ENCODE data around the gene ATP7A. TPM values are rescaled to one million over a fixed set of nuclear protein-coding genes. Genes with fewer than 3 reads are reported as not detected.

ATP7A gene
- total and polyA plus RNA-seq, 8 donors, result 14.9 to 20.8 (median 18.3) TPM

DNA sequence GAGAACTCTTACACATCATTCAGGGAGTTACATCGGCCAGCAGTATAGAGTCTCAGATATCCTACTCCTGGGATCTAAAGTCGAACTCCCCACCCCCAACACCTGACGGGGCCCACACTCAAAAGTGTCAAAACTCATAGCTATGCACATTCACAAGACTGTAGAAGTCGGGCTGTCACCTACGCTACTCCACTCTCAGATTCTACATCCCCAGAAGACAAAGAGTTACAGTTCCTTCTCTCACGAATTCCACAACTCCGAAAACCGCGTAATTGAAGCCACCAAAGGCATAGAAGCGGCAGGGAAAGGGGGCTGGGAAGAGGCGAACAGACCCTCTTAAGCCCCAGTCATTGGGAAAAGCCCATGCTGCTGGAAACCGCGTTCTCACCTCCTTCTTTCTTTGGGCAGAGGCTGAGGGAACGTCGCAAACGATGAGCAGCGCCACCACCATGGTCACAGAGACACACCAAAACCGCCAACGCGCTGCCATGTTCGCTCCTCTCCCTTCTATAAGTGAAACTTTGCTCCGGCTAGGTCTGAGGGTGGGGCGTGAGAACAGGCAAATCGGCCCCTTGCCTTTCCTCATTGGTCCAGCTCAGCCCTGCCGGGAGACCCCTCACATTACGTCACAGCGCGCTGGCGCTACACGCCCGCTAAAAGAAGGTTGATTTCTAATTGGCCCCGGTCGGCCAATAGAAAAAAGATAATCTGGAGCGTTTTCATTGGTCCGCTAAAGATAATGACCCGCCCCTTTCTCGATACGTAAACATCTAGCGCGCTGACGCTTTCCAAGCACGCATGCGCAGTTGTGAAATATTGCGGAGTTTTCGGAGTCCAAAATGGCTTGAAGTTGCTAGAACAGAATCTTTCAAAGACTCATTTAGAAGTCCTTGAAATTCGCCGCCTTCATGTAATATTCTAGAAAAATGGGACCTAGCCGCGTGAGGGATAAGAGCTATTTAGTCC lies 15.3 kb upstream of the ATP7A start, which contains the start of gene MAGT1:
Gene MAGT1, minus strand, starts transcription at position 515 of the 966 bp plus-strand sequence. Its CDS starts 25 bp downstream, at position 490.
- Histone ChIP-seq H3K27me3 (no peaks in the 10 kb centered on the region), H3K27ac (peak within 1 kb of the TSS; percentile 91 to 92), H3K4me3 (peak within 1 kb of the TSS; percentile 38 to 60), H3K9me3 (no peaks in the 10 kb centered on the region), H3K36me3 (no peaks in the 10 kb centered on the region), H3K4me1 (peaks cover 8 to 18% of the 10 kb centered on the region in 2 donors)
- intact Hi-C loops (cut with DNase I), result no loop called here
- ATAC-seq (peak; percentile 93), DNase-seq (peak; percentile 88 to 97 (median 92))
- TF ChIP-seq, protein P1, sequence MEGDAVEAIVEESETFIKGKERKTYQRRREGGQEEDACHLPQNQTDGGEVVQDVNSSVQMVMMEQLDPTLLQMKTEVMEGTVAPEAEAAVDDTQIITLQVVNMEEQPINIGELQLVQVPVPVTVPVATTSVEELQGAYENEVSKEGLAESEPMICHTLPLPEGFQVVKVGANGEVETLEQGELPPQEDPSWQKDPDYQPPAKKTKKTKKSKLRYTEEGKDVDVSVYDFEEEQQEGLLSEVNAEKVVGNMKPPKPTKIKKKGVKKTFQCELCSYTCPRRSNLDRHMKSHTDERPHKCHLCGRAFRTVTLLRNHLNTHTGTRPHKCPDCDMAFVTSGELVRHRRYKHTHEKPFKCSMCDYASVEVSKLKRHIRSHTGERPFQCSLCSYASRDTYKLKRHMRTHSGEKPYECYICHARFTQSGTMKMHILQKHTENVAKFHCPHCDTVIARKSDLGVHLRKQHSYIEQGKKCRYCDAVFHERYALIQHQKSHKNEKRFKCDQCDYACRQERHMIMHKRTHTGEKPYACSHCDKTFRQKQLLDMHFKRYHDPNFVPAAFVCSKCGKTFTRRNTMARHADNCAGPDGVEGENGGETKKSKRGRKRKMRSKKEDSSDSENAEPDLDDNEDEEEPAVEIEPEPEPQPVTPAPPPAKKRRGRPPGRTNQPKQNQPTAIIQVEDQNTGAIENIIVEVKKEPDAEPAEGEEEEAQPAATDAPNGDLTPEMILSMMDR (IDR thresholded peaks at IDR 0.05), result no peak

- DNase-seq (peak in 3 of 4 donors; percentile 45 to 94 (median 89)), ATAC-seq (peak; percentile 80)
- intact Hi-C loops (cut with DNase I), result no loop called here
- Histone ChIP-seq H3K4me3 (peak within 1 kb of the TSS; percentile 27 to 54), H3K4me1 (peaks cover 8 to 19% of the 10 kb centered on the region in 2 donors), H3K27me3 (no peaks in the 10 kb centered on the region), H3K9me3 (no peaks in the 10 kb centered on the region), H3K27ac (peak within 1 kb of the TSS; percentile 73 to 89), H3K36me3 (peaks cover 0 to 10% of the 10 kb centered on the region in 2 donors)
- TF ChIP-seq, protein P1 (IDR thresholded peaks at IDR 0.05), result peak in 1 of 2 donors; percentile 26
Measured at GRCh38 chrX:77899081-77899828, 11.2 kb upstream of the ATP7A start, which contains the start of gene COX7B. Gene COX7B (plus strand): TSS chrX:77899468. CDS start chrX:77899554, 86 bp downstream.

- H3K4me3 ChIP-seq, result peak overlapping the region; percentile 27 to 54
Measured at GRCh38 chrX:77900688-77901087, 9.8 kb upstream of the ATP7A start.

GRCh38 chrX:77901506-77901905 lies 9.0 kb upstream of the ATP7A start:
- H3K4me1 ChIP-seq, result peaks cover 8 to 19% of the 10 kb centered on the region in 2 donors
- TF ChIP-seq, protein P1 (IDR thresholded peaks at IDR 0.05), result no peak
- peak overlapping the region in 1 of 2 donors; percentile 54 for H3K4me3 ChIP-seq
- H3K27ac ChIP-seq, result no peak overlapping the region
- no peak for DNase-seq
- ATAC-seq, result no peak
- H3K36me3 ChIP-seq, result peaks cover 0 to 26% of the 10 kb centered on the region in 2 donors
- no peaks in the 10 kb centered on the region for H3K27me3 ChIP-seq
- intact Hi-C loops (cut with DNase I), result no loop called here
- no peaks in the 10 kb centered on the region for H3K9me3 ChIP-seq

More at GRCh38 chrX:77900688-77901087, 9.8 kb upstream of the ATP7A start:
- H3K36me3 ChIP-seq, result peaks cover 0 to 25% of the 10 kb centered on the region in 2 donors
- intact Hi-C loops (cut with DNase I), result no loop called here
- ATAC-seq (no peak), DNase-seq (no peak)
- TF ChIP-seq, protein P1 (IDR thresholded peaks at IDR 0.05), result no peak
- H3K9me3 ChIP-seq, result no peaks in the 10 kb centered on the region
- peaks cover 8 to 19% of the 10 kb centered on the region in 2 donors for H3K4me1 ChIP-seq
- no peaks in the 10 kb centered on the region for H3K27me3 ChIP-seq
- H3K27ac ChIP-seq, result peak overlapping the region; percentile 73 to 89

Data from left lung (tissue), 10 donors.